ENCODE measurements around the gene NVL. TPM values are rescaled to one million over a fixed set of nuclear protein-coding genes. Genes with fewer than 3 reads are reported as not detected.

NVL gene
- total RNA-seq, 1 experiment from 2014 or later, result 49.3 TPM

- H3K36me3 ChIP-seq, result peaks cover 56% of the 10 kb centered on the region
- DNase-seq, result no peak
- no peak overlapping the region for H3K27ac ChIP-seq
- H3K4me3 ChIP-seq, result no peak overlapping the region
- no peaks in the 10 kb centered on the region for H3K4me1 ChIP-seq
- no peaks in the 10 kb centered on the region for H3K27me3 ChIP-seq
- 0 out of 2 replicates have a peak, but pooled peaks cover 3% of the 10 kb centered on the region for H3K9me3 ChIP-seq (replicated peaks)
Measured at GRCh38 chr1:224188286-224188685, 141.7 kb downstream of the NVL start.

DNA sequence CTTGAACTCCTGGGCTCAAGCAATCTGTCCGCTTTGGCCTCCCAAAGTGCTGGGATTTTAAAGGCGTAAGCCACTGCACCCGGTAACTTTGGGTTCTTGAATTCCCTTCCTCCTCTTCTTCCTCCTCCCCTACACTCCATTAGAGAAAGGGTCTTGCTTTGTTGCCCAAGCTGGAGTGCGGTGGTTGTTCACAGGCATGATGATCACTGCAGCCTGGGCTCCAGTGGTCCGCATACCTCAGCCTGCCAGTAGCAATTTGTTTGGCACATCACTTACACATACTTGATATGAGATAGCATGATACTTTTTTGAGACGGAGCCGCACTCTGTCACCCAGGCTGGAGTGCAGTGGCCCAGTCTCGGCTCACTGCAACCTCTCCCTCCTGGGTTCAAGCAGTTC is 144.8 kb downstream of the NVL start:
- Histone ChIP-seq H3K36me3 (peaks cover 33% of the 10 kb centered on the region), H3K27me3 (no peaks in the 10 kb centered on the region), H3K9me3 (replicated peaks) (0 out of 2 replicates have a peak, but pooled peaks cover 3% of the 10 kb centered on the region), H3K4me1 (no peaks in the 10 kb centered on the region), H3K27ac (no peak overlapping the region), H3K4me3 (no peak overlapping the region)
- no peak for DNase-seq

GRCh38 chr1:224183591-224184312 is 146.2 kb downstream of the NVL start:
- Histone ChIP-seq H3K27me3 (no peaks in the 10 kb centered on the region), H3K4me1 (no peaks in the 10 kb centered on the region), H3K27ac (peak overlapping the region; percentile 77), H3K4me3 (peak overlapping the region; percentile 77), H3K9me3 (replicated peaks) (0 out of 2 replicates have a peak, but pooled peaks cover 3% of the 10 kb centered on the region), H3K36me3 (peaks cover 19% of the 10 kb centered on the region)
- DNase-seq, result peak; percentile 77 to 78

DNA sequence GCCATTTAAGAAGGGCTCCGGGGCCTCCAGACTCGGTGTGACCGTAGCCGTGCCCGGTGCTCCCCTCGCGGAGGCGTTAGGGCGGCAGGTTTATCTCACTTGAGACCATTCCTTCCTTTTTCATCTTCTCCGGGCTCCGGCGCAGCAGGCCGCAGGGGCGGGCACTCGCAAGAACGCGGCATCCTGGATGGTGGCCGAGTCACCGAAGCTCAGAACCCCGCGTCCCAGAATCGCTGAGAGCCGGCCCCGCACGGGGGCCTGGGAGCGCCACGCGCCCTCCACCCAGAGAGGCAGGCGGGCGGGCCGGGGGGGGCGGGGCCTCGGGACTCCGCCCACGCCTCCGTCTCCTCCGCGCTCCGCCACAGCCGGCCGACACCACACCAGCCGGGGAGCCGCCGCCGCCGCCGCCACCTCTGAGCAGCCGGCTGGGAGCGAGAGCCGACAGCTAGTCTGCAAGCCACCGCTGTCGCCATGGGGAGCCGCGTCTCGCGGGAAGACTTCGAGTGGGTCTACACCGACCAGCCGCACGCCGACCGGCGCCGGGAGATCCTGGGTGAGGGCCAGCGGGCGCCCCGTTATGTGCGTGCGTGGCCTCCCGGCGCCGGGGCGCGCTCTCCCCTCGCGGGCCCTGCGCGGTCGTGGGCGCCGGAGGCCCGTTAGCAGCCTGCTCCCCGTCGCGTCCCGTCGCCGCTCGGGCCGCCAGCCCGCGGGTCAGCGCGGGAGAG is 146.9 kb downstream of the NVL start, which contains the start of gene DEGS1:
Gene DEGS1 (plus strand): TSS at position 375 of the 725 bp plus-strand sequence. CDS start 97 bp downstream, at position 472.
- DNase-seq, result peak; percentile 87 to 93
- peak within 1 kb of the TSS; percentile 77 for H3K4me3 ChIP-seq
- H3K27me3 ChIP-seq, result no peaks in the 10 kb centered on the region
- H3K9me3 ChIP-seq (replicated peaks), result no peaks in the 10 kb centered on the region
- no peaks in the 10 kb centered on the region for H3K4me1 ChIP-seq
- peak within 1 kb of the TSS; percentile 77 for H3K27ac ChIP-seq
- H3K36me3 ChIP-seq, result peaks cover 12% of the 10 kb centered on the region

DNA sequence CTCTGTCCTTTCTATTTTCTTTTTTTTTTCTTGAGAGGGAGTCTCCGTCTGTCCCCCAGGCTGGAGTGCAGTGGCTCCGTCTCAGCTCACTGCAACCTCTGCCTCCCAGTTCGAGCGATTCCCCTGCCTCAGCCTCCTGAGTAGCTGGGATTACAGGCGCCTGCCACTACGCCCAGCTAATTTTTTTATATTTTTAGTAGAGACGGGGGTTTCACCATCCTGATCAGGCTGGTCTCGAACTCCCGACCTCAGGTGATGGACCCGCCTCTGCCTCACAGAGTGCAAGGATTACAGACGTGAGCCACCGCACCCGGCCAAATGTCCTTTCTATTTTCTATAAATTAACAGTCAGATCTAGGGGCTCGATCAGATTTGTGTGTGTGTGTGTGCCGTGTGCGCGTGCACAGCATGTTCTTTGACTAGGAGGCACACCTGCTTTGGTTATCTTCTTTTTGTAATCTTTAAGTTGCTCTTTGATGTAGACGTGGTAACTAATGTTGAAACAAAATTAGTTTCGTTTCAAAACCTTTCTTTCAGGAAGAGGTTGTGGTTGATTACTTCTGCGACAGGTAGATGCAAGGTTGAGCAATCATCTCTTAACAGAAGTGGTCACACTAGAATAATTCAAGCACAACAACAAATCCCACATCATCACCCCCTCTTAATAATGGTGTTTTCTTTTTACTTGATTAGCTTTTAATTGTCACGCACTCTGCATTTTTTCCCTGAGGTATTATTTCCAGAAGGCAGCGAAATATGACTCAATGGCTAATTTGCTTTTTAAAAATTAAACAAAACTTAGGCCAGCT is 147.7 kb downstream of the NVL start:
- DNase-seq, result no peak
- Histone ChIP-seq H3K4me3 (peak overlapping the region; percentile 77), H3K27me3 (no peaks in the 10 kb centered on the region), H3K9me3 (replicated peaks) (no peaks in the 10 kb centered on the region), H3K36me3 (peaks cover 7% of the 10 kb centered on the region; the same call in 1 of the 2 replicates), H3K4me1 (no peaks in the 10 kb centered on the region), H3K27ac (peak overlapping the region; percentile 77)

- H3K27me3 ChIP-seq, result no peaks in the 10 kb centered on the region
- no peak for DNase-seq
- peaks cover 3% of the 10 kb centered on the region; the same call in 1 of the 2 replicates for H3K36me3 ChIP-seq
- no peaks in the 10 kb centered on the region for H3K4me1 ChIP-seq
- no peaks in the 10 kb centered on the region for H3K9me3 ChIP-seq (replicated peaks)
- no peak overlapping the region for H3K4me3 ChIP-seq
- H3K27ac ChIP-seq, result no peak overlapping the region
Measured at GRCh38 chr1:224181453-224181810, 148.5 kb downstream of the NVL start.

DNA sequence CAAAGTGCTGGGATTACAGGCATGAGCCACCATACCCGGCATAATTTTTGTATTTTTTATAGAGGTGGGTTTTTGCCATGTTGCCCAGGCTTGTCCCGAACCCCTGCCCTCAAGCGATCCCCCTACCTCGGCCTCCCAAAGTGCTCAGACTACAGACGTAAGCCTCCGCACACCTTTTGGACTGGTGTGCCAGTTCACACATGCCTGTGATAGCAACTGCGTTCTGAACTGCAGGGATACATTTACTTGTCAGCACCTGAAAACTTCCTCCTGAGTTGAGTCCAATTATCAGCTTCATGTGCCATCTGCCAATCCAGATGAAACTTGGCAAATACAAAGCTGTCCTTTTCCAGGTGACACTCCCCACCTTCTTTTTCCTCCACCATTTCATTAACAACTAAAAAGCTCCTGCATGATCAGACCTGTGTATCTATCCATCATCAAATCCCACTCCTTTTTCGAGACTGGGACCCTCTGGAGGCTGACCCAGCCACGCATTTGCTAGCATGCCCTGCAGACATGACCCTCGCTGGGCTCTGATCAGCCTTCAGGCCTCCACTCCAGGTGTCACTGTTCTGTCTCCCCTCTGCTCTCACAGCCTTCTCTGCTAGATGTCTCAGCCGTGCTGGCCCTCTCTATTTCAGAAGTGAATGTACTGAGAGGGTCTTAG is 149.1 kb downstream of the NVL start:
- no peak for DNase-seq

GRCh38 chr1:224178894-224179293 is 151.1 kb downstream of the NVL start:
- no peaks in the 10 kb centered on the region for H3K27me3 ChIP-seq
- H3K4me1 ChIP-seq, result no peaks in the 10 kb centered on the region
- H3K4me3 ChIP-seq, result no peak overlapping the region
- no peak overlapping the region for H3K27ac ChIP-seq
- no peaks in the 10 kb centered on the region for H3K9me3 ChIP-seq (replicated peaks)
- no peak for DNase-seq
- H3K36me3 ChIP-seq, result no peaks in the 10 kb centered on the region

More for the DNA sequence above, 149.1 kb downstream of the NVL start:
- no peaks in the 10 kb centered on the region for H3K27me3 ChIP-seq
- no peak overlapping the region for H3K4me3 ChIP-seq
- no peaks in the 10 kb centered on the region for H3K9me3 ChIP-seq (replicated peaks)
- H3K4me1 ChIP-seq, result no peaks in the 10 kb centered on the region
- H3K36me3 ChIP-seq, result no peaks in the 10 kb centered on the region
- H3K27ac ChIP-seq, result no peak overlapping the region

- H3K9me3 ChIP-seq (replicated peaks), result no peaks in the 10 kb centered on the region
- no peak overlapping the region for H3K27ac ChIP-seq
- no peaks in the 10 kb centered on the region for H3K27me3 ChIP-seq
- no peak overlapping the region for H3K4me3 ChIP-seq
- DNase-seq, result no peak
- H3K4me1 ChIP-seq, result no peaks in the 10 kb centered on the region
- H3K36me3 ChIP-seq, result no peaks in the 10 kb centered on the region
Measured at GRCh38 chr1:224177356-224177999, 152.5 kb downstream of the NVL start.

Other genes starting within 250 kb of the NVL start
- 21.2 and 25.3 TPM in 2 replicates for gene FBXO28, start 216.1 kb downstream of the NVL start, total RNA-seq (2014; rRNA removed; shearing (Covaris generic))
- 86.4 and 92.2 TPM in 2 replicates for gene DEGS1, start 146.9 kb downstream of the NVL start, total RNA-seq (2014; rRNA removed; shearing (Covaris generic))
- gene CNIH4, start 26.7 kb upstream of the NVL start, total RNA-seq (2014; rRNA removed; shearing (Covaris generic)), result 71.5 and 87.5 TPM in 2 replicates
- 40.0 and 41.4 TPM in 2 replicates for gene WDR26, start 104.6 kb upstream of the NVL start, total RNA-seq (2014; rRNA removed; shearing (Covaris generic))

Measured in SJCRH30 (cell line).